Caco-2 (cell line): ENCODE results near the gene PRC1. TPM values are rescaled to one million over a fixed set of nuclear protein-coding genes. Genes with fewer than 3 reads are reported as not detected.
A peak's percentile ranks its signal among the peaks of the same experiment; 100 is the strongest.

Experiments used
- BruUV-seq: library from RNA; stranded (reverse); fragments of 400-500 nt; replicated peaks from 2 replicates; lab custom pipeline; 2021; lab: Mats Ljungman, UMichigan
- CTCF ChIA-PET: fragments of 300-600 bp; sonication (Branson Sonifier 250); formaldehyde crosslinking; loops from one replicate; lab custom pipeline; 2022; ENCODE audit warnings: antibody characterized with exemption; lab: Charles Lee
- POLR2A ChIA-PET: fragments of 300-600 bp; sonication (Branson Sonifier 250); formaldehyde crosslinking; loops from one replicate; lab custom pipeline; 2022; ENCODE audit warnings: antibody characterized with exemption; lab: Charles Lee
- DNase-seq, 2 experiments: peaks; one replicate each; pipeline versions ENCODE4 v3.0.0 to v3.0.0-alpha.2; 2020 to 2022
- H3K27me3 ChIP-seq: replicated peaks from 2 replicates; pipeline ENCODE4 v1.6.0; 2011; ENCODE audit warnings: low read length; ENCODE audit not compliant: control insufficient read depth, insufficient read depth
- H3K36me3 ChIP-seq: 2 replicates; pipeline ENCODE4 v1.5.1; 2011; ENCODE audit warnings: low read length; ENCODE audit not compliant: control insufficient read depth, insufficient read depth
- H3K4me1 ChIP-seq: fragments of 250-450 bp; sonication (Bioruptor Pico); 2 replicates; pipeline ENCODE4 v1.5.1; 2020; ENCODE audit warnings: mild to moderate bottlenecking
- H3K4me3 ChIP-seq: 2 replicates; pipeline ENCODE4 v1.5.1; 2011; ENCODE audit warnings: low read depth, mild to moderate bottlenecking, control low read depth, low read length
- H3K9me3 ChIP-seq: fragments of 250-450 bp; sonication (Bioruptor Pico); 2 replicates; pipeline ENCODE4 v1.5.1; 2020; ENCODE audit warnings: mild to moderate bottlenecking, moderate library complexity
- H3K27ac Mint-ChIP-seq: one replicate; pipeline ENCODE4 v1.8.0; 2022; ENCODE audit warnings: mixed read lengths; ENCODE audit not compliant: unreplicated experiment
- H3K27me3 Mint-ChIP-seq: one replicate; pipeline ENCODE4 v1.8.0; 2022; ENCODE audit warnings: mixed read lengths; ENCODE audit not compliant: insufficient read depth, unreplicated experiment
- H3K36me3 Mint-ChIP-seq: one replicate; pipeline ENCODE4 v1.8.0; 2022; ENCODE audit warnings: mild to moderate bottlenecking, mixed read lengths; ENCODE audit not compliant: insufficient read depth, unreplicated experiment
- H3K4me1 Mint-ChIP-seq: one replicate; pipeline ENCODE4 v1.8.0; 2022; ENCODE audit warnings: low read depth, mixed read lengths; ENCODE audit not compliant: unreplicated experiment
- H3K4me3 Mint-ChIP-seq: one replicate; pipeline ENCODE4 v1.8.0; 2022; ENCODE audit warnings: mild to moderate bottlenecking, moderate library complexity, mixed read lengths; ENCODE audit not compliant: unreplicated experiment
- H3K9me3 Mint-ChIP-seq: one replicate; pipeline ENCODE4 v1.8.0; 2022; ENCODE audit warnings: mixed read lengths; ENCODE audit not compliant: unreplicated experiment
- CTCF ChIP-seq, 2 experiments: fragments of 200-600 bp in 1 of 2; IDR thresholded peaks; 1 replicate in 1 of 2; 2 replicates in 1 of 2; pipeline versions ENCODE4 v1.5.1 to v1.8.0; 2011 to 2022; ENCODE audit warnings: antibody characterized with exemption in 1 of 2, control low read depth in 1 of 2, inconsistent platforms in 1 of 2, low read depth in 1 of 2, low read length in 1 of 2, mild to moderate bottlenecking in 1 of 2, moderate library complexity in 1 of 2; ENCODE audit not compliant: insufficient read depth in 1 of 2, severe bottlenecking in 1 of 2, unreplicated experiment in 1 of 2
- intact Hi-C: fragments of 100-400 bp; cut with micrococcal nuclease; formaldehyde crosslinking; loops from one replicate; pipeline ENCODE4 v1.10.0; 2022; ENCODE audit not compliant: unreplicated experiment
- total RNA-seq: library from RNA; stranded (reverse); gene quantifications from 2 replicates; pipeline ENCODE4 v1.2.3, GENCODE V29; 2022

The PRC1 gene
- total RNA-seq, 1 experiment from 2014 or later, result 145 TPM

- peaks cover 1% of the 10 kb centered on the region for H3K36me3 ChIP-seq
- ChIA-PET CTCF (interaction anchor here (0.6 to 2.5 kb wide), 5 partner anchors 19 to 146 kb away, joined by 3 to 12 read pairs (median 7); partner anchors contain the start of genes HDDC3 and UNC45A), POLR2A (interaction anchor here (0.6 to 2.1 kb wide), 9 partner anchors 11 to 237 kb away, joined by 3 to 24 read pairs (median 5); partner anchors contain the start of genes BLM, HDDC3 and UNC45A)
- TF ChIP-seq CTCF (IDR thresholded peaks at IDR 0.05; ENCODE audit: insufficient read depth in 1 of 2, low read depth in 1 of 2, low read length in 1 of 2, severe bottlenecking in 1 of 2, unreplicated experiment in 1 of 2), result no peak
- Mint-ChIP-seq H3K27ac (peak overlapping the region; percentile 87), H3K4me1 (peaks cover 9% of the 10 kb centered on the region), H3K27me3 (no peaks in the 10 kb centered on the region), H3K36me3 (peaks cover 54% of the 10 kb centered on the region), H3K9me3 (no peaks in the 10 kb centered on the region), H3K4me3 (peak overlapping the region; percentile 76)
- DNase-seq, result no peak
- TSS peak; percentile 75 for BruUV-seq
- H3K9me3 ChIP-seq, result no peaks in the 10 kb centered on the region
- H3K4me3 ChIP-seq, result peak overlapping the region; percentile 12; the same call in 1 of the 2 replicates
- intact Hi-C loops, result loop anchor here (2.0 kb wide), 1 partner anchor 19 kb away; the partner anchor contains the start of gene UNC45A
- no peaks in the 10 kb centered on the region for H3K27me3 ChIP-seq
- peaks cover 4% of the 10 kb centered on the region for H3K4me1 ChIP-seq
These were observed 40.2 kb downstream of the PRC1 start for GRCh38 chr15:90953947-90954711.

- POLR2A ChIA-PET, result interaction anchor here (2.1 kb wide), 1 partner anchor 18 kb away, joined by 24 read pairs; the partner anchor contains the start of gene UNC45A
- CTCF ChIA-PET, result no interaction called here
- Mint-ChIP-seq H3K36me3 (peaks cover 60% of the 10 kb centered on the region), H3K4me1 (peaks cover 9% of the 10 kb centered on the region), H3K27me3 (no peaks in the 10 kb centered on the region), H3K9me3 (no peaks in the 10 kb centered on the region), H3K27ac (peak overlapping the region; percentile 87), H3K4me3 (peak overlapping the region; percentile 76)
- Histone ChIP-seq H3K4me3 (no peak overlapping the region), H3K27me3 (no peaks in the 10 kb centered on the region), H3K36me3 (peaks cover 1% of the 10 kb centered on the region), H3K9me3 (no peaks in the 10 kb centered on the region), H3K4me1 (peaks cover 4% of the 10 kb centered on the region)
- TF ChIP-seq CTCF (IDR thresholded peaks at IDR 0.05; ENCODE audit: insufficient read depth in 1 of 2, low read depth in 1 of 2, low read length in 1 of 2, severe bottlenecking in 1 of 2, unreplicated experiment in 1 of 2), result no peak
- BruUV-seq, result no TSS peak
- DNase-seq, result no peak
- intact Hi-C loops, result no loop called here
These were observed 41.2 kb downstream of the PRC1 start for GRCh38 chr15:90952901-90953677.

GRCh38 chr15:90950676-90951075 is 43.7 kb downstream of the PRC1 start:
- H3K36me3 ChIP-seq, result peaks cover 1% of the 10 kb centered on the region
- intact Hi-C loops, result no loop called here
- H3K9me3 ChIP-seq, result no peaks in the 10 kb centered on the region
- CTCF ChIA-PET, result no interaction called here
- no peak for TF ChIP-seq CTCF (IDR thresholded peaks at IDR 0.05; ENCODE audit: insufficient read depth in 1 of 2, low read depth in 1 of 2, low read length in 1 of 2, severe bottlenecking in 1 of 2, unreplicated experiment in 1 of 2)
- no peaks in the 10 kb centered on the region for H3K4me1 ChIP-seq
- Mint-ChIP-seq H3K9me3 (no peaks in the 10 kb centered on the region), H3K27me3 (no peaks in the 10 kb centered on the region), H3K36me3 (peaks cover 55% of the 10 kb centered on the region), H3K4me3 (no peak overlapping the region), H3K4me1 (peaks cover 9% of the 10 kb centered on the region), H3K27ac (no peak overlapping the region)
- no peak for DNase-seq
- H3K4me3 ChIP-seq, result no peak overlapping the region
- POLR2A ChIA-PET, result no interaction called here
- H3K27me3 ChIP-seq, result no peaks in the 10 kb centered on the region
- no TSS peak for BruUV-seq
